Activated naive CD8-positive, alpha-beta T cell treated with anti-CD3 and anti-CD28 coated beads, Interleukin-2, amount 50 U/mL, for 24 hours (primary cell): Measurements from ENCODE around the gene CABCOCO1.

Source experiments
- ATAC-seq: fragments of 150-1000 bp; cut with Tn5 transposase; one replicate; pipeline ENCODE4 v1.10.0; 2021
- DNase-seq: peaks from one replicate; pipeline ENCODE4 v3.0.0; 2021
- H3K27ac Mint-ChIP-seq: one replicate; pipeline ENCODE4 v1.8.0; 2021; ENCODE audit warnings: mild to moderate bottlenecking, mixed read lengths
- H3K27me3 Mint-ChIP-seq: one replicate; pipeline ENCODE4 v1.8.0; 2021; ENCODE audit warnings: mixed read lengths
- H3K36me3 Mint-ChIP-seq: one replicate; pipeline ENCODE4 v1.8.0; 2021; ENCODE audit warnings: low read depth, mixed read lengths
- H3K4me1 Mint-ChIP-seq: one replicate; pipeline ENCODE4 v1.8.0; 2021; ENCODE audit warnings: mixed read lengths
- H3K4me3 Mint-ChIP-seq: one replicate; pipeline ENCODE4 v1.8.0; 2021; ENCODE audit warnings: mild to moderate bottlenecking, moderate library complexity, mixed read lengths
- H3K9me3 Mint-ChIP-seq: one replicate; pipeline ENCODE4 v1.8.0; 2021; ENCODE audit warnings: mixed read lengths

CABCOCO1 gene

DNA sequence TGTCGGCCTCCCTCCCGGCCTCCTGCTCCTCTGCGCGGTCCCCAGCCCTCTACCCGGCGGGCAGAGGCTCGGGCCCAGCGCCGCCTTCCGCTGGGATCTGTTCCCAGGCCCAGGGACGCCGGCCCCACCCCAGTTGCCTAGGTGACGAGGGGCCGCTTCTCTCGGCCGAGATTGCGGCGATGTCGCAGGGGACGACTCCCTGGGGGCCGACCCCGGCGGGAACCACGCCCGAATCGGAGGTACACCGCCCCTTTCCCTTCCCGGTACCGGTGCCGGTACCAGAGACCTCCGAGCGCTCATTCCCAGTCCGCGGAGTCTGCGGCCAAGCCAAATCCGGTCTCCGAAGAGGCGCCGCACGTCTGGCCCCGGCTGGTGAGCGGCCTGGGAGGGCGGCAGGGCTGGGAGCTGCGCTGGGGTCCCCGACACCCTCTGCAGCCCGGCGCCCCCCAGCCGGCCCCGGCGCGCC lies at the start of gene CABCOCO1:
TSS of gene CABCOCO1 (plus strand) at position 136 of the 466 bp plus-strand sequence. CDS start at position 180, 44 bp downstream.
- H3K4me1 Mint-ChIP-seq: peaks cover 2% of the 10 kb centered on the region
- DNase-seq: no peak
- no peak for ATAC-seq
- H3K36me3 Mint-ChIP-seq: no peaks in the 10 kb centered on the region
- no peak within 1 kb of the TSS for H3K4me3 Mint-ChIP-seq
- H3K27me3 Mint-ChIP-seq: peaks cover 33% of the 10 kb centered on the region
- no peaks in the 10 kb centered on the region for H3K9me3 Mint-ChIP-seq
- H3K27ac Mint-ChIP-seq: no peak within 1 kb of the TSS

DNA sequence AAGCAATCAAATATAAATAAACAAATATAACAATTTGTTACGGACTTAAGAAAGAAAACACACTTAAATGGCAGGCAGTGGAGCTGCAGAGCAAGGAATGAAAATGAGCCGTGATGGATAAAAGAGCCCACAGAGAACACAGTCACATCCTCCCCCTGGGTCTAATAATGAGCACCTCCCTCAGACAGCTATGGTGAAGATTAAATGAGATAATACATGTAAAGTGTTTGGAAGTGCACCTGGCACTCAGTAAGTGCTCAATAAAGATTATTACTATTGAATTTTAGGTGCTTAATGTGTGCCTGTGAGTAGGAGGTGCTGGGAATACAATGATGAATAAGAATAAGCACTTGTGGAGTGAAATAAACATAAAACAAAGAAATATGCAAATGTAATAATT lies 49.1 kb upstream of the CABCOCO1 start:
- Mint-ChIP-seq H3K27ac (no peak overlapping the region), H3K9me3 (no peaks in the 10 kb centered on the region), H3K4me1 (no peaks in the 10 kb centered on the region), H3K4me3 (no peak overlapping the region), H3K27me3 (no peaks in the 10 kb centered on the region), H3K36me3 (no peaks in the 10 kb centered on the region)
- DNase-seq (no peak), ATAC-seq (no peak)

DNA sequence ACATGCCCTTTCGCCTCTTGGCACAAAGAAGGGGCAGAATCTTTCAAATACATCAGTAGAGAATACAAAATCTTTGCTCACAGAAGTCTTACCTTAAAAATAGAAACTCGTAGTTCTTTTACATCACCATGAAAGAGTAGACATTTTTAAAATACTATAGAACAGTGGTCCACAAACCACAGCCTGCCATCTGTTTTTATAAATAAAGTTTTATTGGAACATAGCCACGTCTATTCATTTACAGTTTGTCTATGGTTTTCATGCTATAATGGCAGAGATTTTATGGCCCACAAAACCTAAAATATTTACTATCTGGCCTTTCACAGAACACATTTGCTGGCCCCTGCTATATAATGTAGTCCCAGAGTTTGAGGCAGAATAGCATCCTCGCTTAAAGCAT lies 46.1 kb upstream of the CABCOCO1 start:
- Mint-ChIP-seq H3K27ac (no peak overlapping the region), H3K36me3 (no peaks in the 10 kb centered on the region), H3K27me3 (peaks cover 3% of the 10 kb centered on the region), H3K4me1 (no peaks in the 10 kb centered on the region), H3K9me3 (no peaks in the 10 kb centered on the region), H3K4me3 (no peak overlapping the region)
- ATAC-seq (no peak), DNase-seq (no peak)

DNA sequence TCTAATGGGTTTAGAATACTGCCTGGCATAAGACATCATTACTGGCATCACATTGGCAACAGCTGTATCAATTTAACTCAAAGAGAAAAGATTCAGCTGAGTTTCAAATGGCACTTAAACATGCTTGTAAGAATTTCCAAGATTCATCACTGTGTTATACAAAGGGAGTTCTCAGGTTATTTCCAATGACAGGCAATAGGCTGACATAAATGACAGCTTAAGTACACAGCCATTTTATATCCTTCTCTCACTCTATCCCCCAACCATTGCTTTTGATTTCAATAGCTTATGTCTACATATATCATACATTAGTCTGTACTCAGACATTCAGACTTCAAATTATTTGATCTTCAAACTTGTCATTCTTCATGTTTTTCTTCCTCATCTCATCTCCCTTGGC lies 45.5 kb upstream of the CABCOCO1 start:
- H3K4me3 Mint-ChIP-seq: no peak overlapping the region
- ATAC-seq: no peak
- DNase-seq: no peak
- no peaks in the 10 kb centered on the region for H3K9me3 Mint-ChIP-seq
- no peaks in the 10 kb centered on the region for H3K36me3 Mint-ChIP-seq
- H3K4me1 Mint-ChIP-seq: no peaks in the 10 kb centered on the region
- no peak overlapping the region for H3K27ac Mint-ChIP-seq
- H3K27me3 Mint-ChIP-seq: peaks cover 4% of the 10 kb centered on the region

DNA sequence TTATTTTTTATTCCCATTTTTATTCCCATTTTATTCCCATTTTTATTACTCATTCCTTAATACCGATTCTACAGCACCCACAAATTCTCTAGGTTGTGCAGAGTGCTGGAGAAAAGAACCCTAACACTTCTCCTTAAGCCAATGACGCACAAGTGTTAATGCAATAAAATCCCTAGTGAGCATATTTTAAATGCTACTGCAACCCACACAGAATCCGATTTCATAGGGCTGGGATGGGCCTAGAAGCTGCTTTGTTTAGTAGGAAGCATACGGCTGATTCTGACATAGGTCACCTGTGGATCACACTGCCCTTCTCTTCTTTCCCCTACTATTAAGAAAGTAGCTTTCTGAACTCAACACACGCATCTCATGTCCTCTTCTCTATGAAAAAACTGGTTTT lies 45.1 kb upstream of the CABCOCO1 start:
- DNase-seq: no peak
- H3K36me3 Mint-ChIP-seq: no peaks in the 10 kb centered on the region
- no peaks in the 10 kb centered on the region for H3K4me1 Mint-ChIP-seq
- H3K9me3 Mint-ChIP-seq: no peaks in the 10 kb centered on the region
- no peak for ATAC-seq
- no peak overlapping the region for H3K27ac Mint-ChIP-seq
- H3K27me3 Mint-ChIP-seq: peaks cover 4% of the 10 kb centered on the region
- no peak overlapping the region for H3K4me3 Mint-ChIP-seq

- Mint-ChIP-seq H3K4me3 (no peak overlapping the region), H3K27me3 (peaks cover 4% of the 10 kb centered on the region), H3K36me3 (no peaks in the 10 kb centered on the region), H3K27ac (no peak overlapping the region), H3K4me1 (no peaks in the 10 kb centered on the region), H3K9me3 (no peaks in the 10 kb centered on the region)
- ATAC-seq (no peak), DNase-seq (no peak)
Measured at GRCh38 chr10:61618388-61618961, 44.3 kb upstream of the CABCOCO1 start.

GRCh38 chr10:61620506-61620905 lies 42.2 kb upstream of the CABCOCO1 start:
- no peak overlapping the region for H3K4me3 Mint-ChIP-seq

DNA sequence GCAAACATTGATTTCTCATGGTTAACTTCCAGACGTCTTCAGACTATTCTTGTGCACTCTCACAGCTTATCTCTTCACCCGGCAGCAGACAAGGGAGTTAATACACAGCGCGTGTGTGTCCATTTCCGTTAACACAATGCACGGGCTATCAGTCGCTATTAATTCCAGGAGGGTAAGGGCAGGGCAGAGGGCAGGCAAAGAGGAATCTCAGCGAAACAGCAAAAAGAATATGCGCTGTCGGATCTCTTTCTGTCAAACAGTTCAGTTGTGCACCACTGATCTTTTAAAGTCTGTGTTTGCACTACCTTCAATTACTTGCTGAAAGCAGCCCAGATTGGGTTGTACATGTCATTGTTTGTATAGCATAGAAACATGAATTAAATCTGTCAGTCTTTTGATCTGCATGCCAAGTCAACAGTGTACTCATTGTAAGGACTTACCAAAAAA lies 41.1 kb upstream of the CABCOCO1 start:
- peaks cover 4% of the 10 kb centered on the region for H3K27me3 Mint-ChIP-seq
- no peak overlapping the region for H3K27ac Mint-ChIP-seq
- no peaks in the 10 kb centered on the region for H3K9me3 Mint-ChIP-seq
- ATAC-seq (no peak), DNase-seq (no peak)
- H3K4me3 Mint-ChIP-seq: no peak overlapping the region
- no peaks in the 10 kb centered on the region for H3K36me3 Mint-ChIP-seq
- no peaks in the 10 kb centered on the region for H3K4me1 Mint-ChIP-seq

More at GRCh38 chr10:61620506-61620905, 42.2 kb upstream of the CABCOCO1 start:
- DNase-seq: no peak
- no peak overlapping the region for H3K27ac Mint-ChIP-seq
- no peaks in the 10 kb centered on the region for H3K9me3 Mint-ChIP-seq
- peaks cover 4% of the 10 kb centered on the region for H3K27me3 Mint-ChIP-seq
- H3K36me3 Mint-ChIP-seq: no peaks in the 10 kb centered on the region
- no peak for ATAC-seq
- no peaks in the 10 kb centered on the region for H3K4me1 Mint-ChIP-seq

DNA sequence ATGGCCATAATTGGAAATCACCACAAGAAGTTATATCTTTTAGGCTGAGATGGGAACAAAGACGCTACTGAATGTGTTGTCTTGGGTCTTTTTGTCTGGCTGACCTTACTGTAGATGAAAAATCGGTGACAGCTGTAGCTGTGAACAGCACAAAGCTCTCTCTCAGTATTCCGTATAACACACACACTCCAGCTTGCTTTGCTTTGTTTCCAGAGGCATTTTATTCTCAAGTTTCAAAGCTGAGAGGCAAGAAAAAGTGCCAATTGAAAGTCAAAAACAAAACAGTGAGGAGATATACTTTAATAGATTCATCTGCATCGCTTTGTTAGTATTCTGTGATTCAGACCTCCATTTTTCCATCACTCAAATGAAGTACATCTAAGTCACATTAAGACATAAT lies 39.6 kb upstream of the CABCOCO1 start:
- no peak for DNase-seq

DNA sequence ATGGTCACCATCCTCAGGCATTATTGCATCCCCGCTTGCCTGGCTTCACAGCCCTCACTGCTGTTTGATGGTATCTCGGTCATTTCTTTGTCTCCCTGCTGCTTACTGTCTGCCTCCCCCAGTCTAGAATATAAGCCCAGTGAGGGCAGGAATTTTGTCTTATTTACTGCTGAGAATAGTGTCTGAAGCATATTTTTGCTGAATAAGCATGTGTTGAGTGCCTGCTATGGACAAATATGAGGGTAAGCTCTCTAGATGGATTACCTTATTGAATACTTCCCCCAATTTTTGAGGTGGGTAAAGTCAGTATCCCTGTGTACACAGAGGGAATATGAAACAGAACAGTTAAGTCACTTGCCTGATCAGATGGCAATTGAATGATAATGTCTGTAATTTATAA lies 36.5 kb upstream of the CABCOCO1 start:
- H3K4me3 Mint-ChIP-seq: no peak overlapping the region
- DNase-seq: no peak
- H3K36me3 Mint-ChIP-seq: no peaks in the 10 kb centered on the region
- no peaks in the 10 kb centered on the region for H3K4me1 Mint-ChIP-seq
- H3K9me3 Mint-ChIP-seq: no peaks in the 10 kb centered on the region
- no peak overlapping the region for H3K27ac Mint-ChIP-seq
- ATAC-seq: no peak
- peaks cover 4% of the 10 kb centered on the region for H3K27me3 Mint-ChIP-seq

More for the DNA sequence above, 39.6 kb upstream of the CABCOCO1 start:
- Mint-ChIP-seq H3K36me3 (no peaks in the 10 kb centered on the region), H3K27me3 (peaks cover 4% of the 10 kb centered on the region), H3K27ac (no peak overlapping the region), H3K9me3 (no peaks in the 10 kb centered on the region), H3K4me3 (no peak overlapping the region), H3K4me1 (no peaks in the 10 kb centered on the region)
- ATAC-seq: no peak

DNA sequence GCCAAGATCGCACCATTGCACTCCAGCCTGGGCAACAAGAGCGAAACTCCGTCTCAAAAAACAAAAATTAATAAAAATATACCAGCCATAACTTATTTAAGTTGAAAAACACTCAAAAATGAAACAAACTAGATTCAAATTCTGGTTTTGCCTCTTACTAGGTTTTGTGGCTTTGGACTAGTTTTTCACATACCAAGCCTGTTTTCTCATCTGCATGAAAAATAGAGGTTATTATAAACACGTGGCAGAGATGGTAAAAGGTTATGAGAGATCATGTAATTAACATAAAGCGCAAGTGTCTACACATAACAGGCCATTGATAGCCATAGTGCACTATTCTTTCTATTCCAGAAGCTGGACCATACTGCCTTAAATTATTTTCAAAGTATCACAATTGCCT lies 35.5 kb upstream of the CABCOCO1 start:
- ATAC-seq: no peak
- no peaks in the 10 kb centered on the region for H3K9me3 Mint-ChIP-seq
- H3K4me3 Mint-ChIP-seq: no peak overlapping the region
- DNase-seq: no peak
- H3K36me3 Mint-ChIP-seq: no peaks in the 10 kb centered on the region
- H3K4me1 Mint-ChIP-seq: no peaks in the 10 kb centered on the region
- no peaks in the 10 kb centered on the region for H3K27me3 Mint-ChIP-seq
- H3K27ac Mint-ChIP-seq: no peak overlapping the region

- no peaks in the 10 kb centered on the region for H3K36me3 Mint-ChIP-seq
- no peaks in the 10 kb centered on the region for H3K4me1 Mint-ChIP-seq
- H3K27me3 Mint-ChIP-seq: no peaks in the 10 kb centered on the region
- H3K4me3 Mint-ChIP-seq: no peak overlapping the region
- no peaks in the 10 kb centered on the region for H3K9me3 Mint-ChIP-seq
- no peak for DNase-seq
- no peak overlapping the region for H3K27ac Mint-ChIP-seq
- no peak for ATAC-seq
Measured at GRCh38 chr10:61628151-61628874, 34.4 kb upstream of the CABCOCO1 start.

GRCh38 chr10:61628875-61629513 lies 33.7 kb upstream of the CABCOCO1 start:
- Mint-ChIP-seq H3K9me3 (no peaks in the 10 kb centered on the region), H3K27ac (no peak overlapping the region), H3K27me3 (no peaks in the 10 kb centered on the region), H3K4me3 (no peak overlapping the region), H3K36me3 (no peaks in the 10 kb centered on the region), H3K4me1 (no peaks in the 10 kb centered on the region)
- DNase-seq: no peak
- no peak for ATAC-seq

DNA sequence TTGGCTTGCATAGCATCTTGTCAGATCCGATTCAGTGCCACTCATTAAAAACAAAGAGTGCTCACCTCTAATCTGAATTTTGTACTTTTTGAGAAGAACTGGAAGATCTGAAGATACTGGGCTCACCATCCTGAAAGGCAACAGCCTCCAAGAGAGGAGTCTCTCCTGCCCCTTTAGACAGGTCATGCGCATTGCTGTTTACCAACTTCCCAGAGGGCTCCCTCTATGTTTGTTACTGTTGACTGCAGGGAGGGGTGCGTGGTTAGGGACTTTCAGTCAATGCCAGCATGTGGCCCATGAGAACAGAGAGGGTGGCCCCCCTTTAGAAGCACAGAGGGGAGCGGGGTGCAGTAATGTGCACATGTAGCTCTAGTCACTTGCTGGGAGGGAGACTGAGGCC lies 33.2 kb upstream of the CABCOCO1 start:
- H3K27me3 Mint-ChIP-seq: no peaks in the 10 kb centered on the region
- no peak overlapping the region for H3K27ac Mint-ChIP-seq
- no peaks in the 10 kb centered on the region for H3K9me3 Mint-ChIP-seq
- no peak for DNase-seq
- no peak for ATAC-seq
- no peak overlapping the region for H3K4me3 Mint-ChIP-seq
- H3K36me3 Mint-ChIP-seq: no peaks in the 10 kb centered on the region
- no peaks in the 10 kb centered on the region for H3K4me1 Mint-ChIP-seq

GRCh38 chr10:61632057-61632670 lies 30.6 kb upstream of the CABCOCO1 start:
- no peaks in the 10 kb centered on the region for H3K9me3 Mint-ChIP-seq
- H3K4me1 Mint-ChIP-seq: no peaks in the 10 kb centered on the region
- no peak overlapping the region for H3K27ac Mint-ChIP-seq
- ATAC-seq: no peak
- H3K36me3 Mint-ChIP-seq: no peaks in the 10 kb centered on the region
- no peak overlapping the region for H3K4me3 Mint-ChIP-seq
- no peaks in the 10 kb centered on the region for H3K27me3 Mint-ChIP-seq
- no peak for DNase-seq
